GM12874 (cell line): Measurements from ENCODE around the gene TTLL11.

Experiments
- CTCF ChIP-seq: IDR thresholded peaks from 2 replicates; pipeline ENCODE4 v1.5.1; 2011; ENCODE audit warnings: low read depth, mild to moderate bottlenecking, control low read depth, low read length, moderate library complexity; ENCODE audit not compliant: insufficient read depth

TTLL11 gene

GRCh38 chr9:122133984-122134535 lies 41.0 kb upstream of the TTLL11 start:
- no peak for TF ChIP-seq CTCF

GRCh38 chr9:122133263-122133983 lies 40.3 kb upstream of the TTLL11 start:
- no peak for TF ChIP-seq CTCF

GRCh38 chr9:122132539-122132938 lies 39.4 kb upstream of the TTLL11 start:
- no peak for TF ChIP-seq CTCF

GRCh38 chr9:122131401-122132001 lies 38.4 kb upstream of the TTLL11 start:
- no peak for TF ChIP-seq CTCF

GRCh38 chr9:122130837-122131236 lies 37.7 kb upstream of the TTLL11 start:
- TF ChIP-seq CTCF: no peak

- TF ChIP-seq CTCF: no peak
These were observed 36.9 kb upstream of the TTLL11 start for GRCh38 chr9:122129969-122130368.

- no peak for TF ChIP-seq CTCF
These were observed 35.8 kb upstream of the TTLL11 start for GRCh38 chr9:122128969-122129343.
